COLO829 (cell line): Measurements from ENCODE around the gene NAALAD2.
"Not testable (repeated sequence)": the region's sequence is repeated elsewhere in the genome, so short reads cannot be mapped to it uniquely, and the experiment has no call there.

Experiments
- DNase-seq: peaks from one replicate; pipeline ENCODE4 v3.0.0; 2012; ENCODE audit warnings: low spot score

Gene NAALAD2

GRCh38 chr11:90192869-90193582 is 58.6 kb downstream of the NAALAD2 start:
- no peak for DNase-seq

GRCh38 chr11:90197377-90197776 is 62.9 kb downstream of the NAALAD2 start:
- DNase-seq: no peak

GRCh38 chr11:90202342-90202741 is 67.9 kb downstream of the NAALAD2 start:
- DNase-seq: no peak

- no peak for DNase-seq
These were observed 69.9 kb downstream of the NAALAD2 start for GRCh38 chr11:90204407-90204806.

- DNase-seq: peak; percentile 56
These were observed 70.6 kb downstream of the NAALAD2 start for GRCh38 chr11:90204832-90205646.

GRCh38 chr11:90207992-90208391 is 73.5 kb downstream of the NAALAD2 start:
- not testable (repeated sequence) for DNase-seq

GRCh38 chr11:90208857-90209256 is 74.4 kb downstream of the NAALAD2 start:
- no peak for DNase-seq

GRCh38 chr11:90213322-90213721 is 78.9 kb downstream of the NAALAD2 start:
- no peak for DNase-seq

- DNase-seq: no peak
These were observed 82.1 kb downstream of the NAALAD2 start for GRCh38 chr11:90216611-90217010.

- no peak for DNase-seq
These were observed 84.1 kb downstream of the NAALAD2 start for GRCh38 chr11:90218606-90219005.

GRCh38 chr11:90219438-90219837 is 85.0 kb downstream of the NAALAD2 start:
- no peak for DNase-seq

GRCh38 chr11:90220391-90220790 is 85.9 kb downstream of the NAALAD2 start:
- DNase-seq: no peak

- DNase-seq: no peak
These were observed 87.5 kb downstream of the NAALAD2 start for GRCh38 chr11:90221803-90222458.

GRCh38 chr11:90222459-90223247 is 88.2 kb downstream of the NAALAD2 start, which contains the start of gene CHORDC1:
TSS of gene CHORDC1 (minus strand) at chr11:90223049. CDS start at chr11:90222954, 95 bp downstream.
- peak; percentile 81 for DNase-seq

- no peak for DNase-seq
These were observed 88.8 kb downstream of the NAALAD2 start for GRCh38 chr11:90223248-90223585.

- no peak for DNase-seq
These were observed 93.6 kb downstream of the NAALAD2 start for GRCh38 chr11:90228056-90228455.

- peak; percentile 41 for DNase-seq
These were observed 95.3 kb downstream of the NAALAD2 start for GRCh38 chr11:90229791-90230190.

GRCh38 chr11:90234977-90235376 is 100.5 kb downstream of the NAALAD2 start:
- DNase-seq: no peak

- no peak for DNase-seq
These were observed 101.1 kb downstream of the NAALAD2 start for GRCh38 chr11:90235526-90235925.

- no peak for DNase-seq
These were observed 102.5 kb downstream of the NAALAD2 start for GRCh38 chr11:90237004-90237403.

GRCh38 chr11:90239967-90240636 is 105.6 kb downstream of the NAALAD2 start:
- DNase-seq: not testable (repeated sequence)
